ENCODE data around the gene LCLAT1.

The LCLAT1 gene

GRCh38 chr2:30476636-30477035 is 29.6 kb downstream of the LCLAT1 start:
- Histone ChIP-seq H3K4me3 (ENCODE audit: control insufficient read depth in 1 of 7, extremely low read depth in 1 of 7, insufficient read depth in 4 of 7, low read depth in 2 of 7, low read length in 6 of 7) (no peak overlapping the region), H3K27ac (ENCODE audit: insufficient read depth in 1 of 2, low read depth in 1 of 2, low read length in 2 of 2, poor library complexity in 1 of 2, severe bottlenecking in 2 of 2) (no peak overlapping the region), H3K9me3 (ENCODE audit: control extremely low read depth in 1 of 5, control insufficient read depth in 4 of 5, insufficient read depth in 2 of 5, low read depth in 1 of 5, low read length in 4 of 5) (no peaks in the 10 kb centered on the region), H3K4me1 (ENCODE audit: control extremely low read depth in 1 of 4, control insufficient read depth in 4 of 4, insufficient read depth in 4 of 4, low read length in 3 of 4) (peaks cover 0 to 7% (median 3%) of the 10 kb centered on the region in 4 experiments), H3K27me3 (replicated peaks in 2 of 5; ENCODE audit: control insufficient read depth in 4 of 5, insufficient read depth in 5 of 5, low read length in 4 of 5) (no peaks in the 10 kb centered on the region), H3K36me3 (ENCODE audit: control insufficient read depth in 4 of 4, insufficient read depth in 4 of 4, low read length in 3 of 4) (peaks cover 0 to 6% (median 3%) of the 10 kb centered on the region in 4 experiments)
- no peak for DNase-seq
- POLR2A ChIA-PET, result no interaction called here
- CTCF ChIA-PET, result interaction anchor here (1.1 kb wide), 1 partner anchor 230 kb away, joined by 4 read pairs; no protein-coding TSS in a partner anchor
- no CpG with 5 or more reads among the region's 2 CpGs for WGBS (ENCODE audit: insufficient coverage)

- no peak for DNase-seq
- Histone ChIP-seq H3K4me3 (ENCODE audit: control insufficient read depth in 1 of 7, extremely low read depth in 1 of 7, insufficient read depth in 4 of 7, low read depth in 2 of 7, low read length in 6 of 7) (no peak overlapping the region), H3K36me3 (ENCODE audit: control insufficient read depth in 4 of 4, insufficient read depth in 4 of 4, low read length in 3 of 4) (peaks cover 0 to 6% (median 2%) of the 10 kb centered on the region in 4 experiments), H3K9me3 (ENCODE audit: control extremely low read depth in 1 of 5, control insufficient read depth in 4 of 5, insufficient read depth in 2 of 5, low read depth in 1 of 5, low read length in 4 of 5) (no peaks in the 10 kb centered on the region), H3K27me3 (replicated peaks in 2 of 5; ENCODE audit: control insufficient read depth in 4 of 5, insufficient read depth in 5 of 5, low read length in 4 of 5) (no peaks in the 10 kb centered on the region), H3K4me1 (ENCODE audit: control extremely low read depth in 1 of 4, control insufficient read depth in 4 of 4, insufficient read depth in 4 of 4, low read length in 3 of 4) (peaks cover 0 to 12% (median 3%) of the 10 kb centered on the region in 4 experiments), H3K27ac (ENCODE audit: insufficient read depth in 1 of 2, low read depth in 1 of 2, low read length in 2 of 2, poor library complexity in 1 of 2, severe bottlenecking in 2 of 2) (no peak overlapping the region)
- 97% methylated on average over 5 of the region's 6 CpGs for WGBS (ENCODE audit: insufficient coverage)
- ChIA-PET CTCF (interaction anchor here (0.6 kb wide), 1 partner anchor 676 kb away, joined by 3 read pairs; no protein-coding TSS in a partner anchor), POLR2A (no interaction called here)
Measured at GRCh38 chr2:30480703-30481322, 33.8 kb downstream of the LCLAT1 start.

- Histone ChIP-seq H3K27me3 (replicated peaks in 2 of 5; ENCODE audit: control insufficient read depth in 4 of 5, insufficient read depth in 5 of 5, low read length in 4 of 5) (no peaks in the 10 kb centered on the region), H3K4me1 (ENCODE audit: control extremely low read depth in 1 of 4, control insufficient read depth in 4 of 4, insufficient read depth in 4 of 4, low read length in 3 of 4) (peaks cover 0 to 12% (median 3%) of the 10 kb centered on the region in 4 experiments), H3K4me3 (ENCODE audit: control insufficient read depth in 1 of 7, extremely low read depth in 1 of 7, insufficient read depth in 4 of 7, low read depth in 2 of 7, low read length in 6 of 7) (no peak overlapping the region), H3K9me3 (ENCODE audit: control extremely low read depth in 1 of 5, control insufficient read depth in 4 of 5, insufficient read depth in 2 of 5, low read depth in 1 of 5, low read length in 4 of 5) (no peaks in the 10 kb centered on the region), H3K27ac (ENCODE audit: insufficient read depth in 1 of 2, low read depth in 1 of 2, low read length in 2 of 2, poor library complexity in 1 of 2, severe bottlenecking in 2 of 2) (peak overlapping the region in 1 of 2 experiments; percentile 36), H3K36me3 (ENCODE audit: control insufficient read depth in 4 of 4, insufficient read depth in 4 of 4, low read length in 3 of 4) (peaks cover 0 to 6% (median 2%) of the 10 kb centered on the region in 4 experiments)
- CTCF ChIA-PET, result no interaction called here
- peak; percentile 7 to 54 (median 50) for DNase-seq
- WGBS (ENCODE audit: insufficient coverage), result 96% methylated on average over 2 of the region's 3 CpGs
- POLR2A ChIA-PET, result no interaction called here
Measured at GRCh38 chr2:30481323-30481800, 34.3 kb downstream of the LCLAT1 start.

GRCh38 chr2:30482011-30482410 is 35.0 kb downstream of the LCLAT1 start:
- Histone ChIP-seq H3K9me3 (ENCODE audit: control extremely low read depth in 1 of 5, control insufficient read depth in 4 of 5, insufficient read depth in 2 of 5, low read depth in 1 of 5, low read length in 4 of 5) (no peaks in the 10 kb centered on the region), H3K36me3 (ENCODE audit: control insufficient read depth in 4 of 4, insufficient read depth in 4 of 4, low read length in 3 of 4) (peaks cover 0 to 6% (median 2%) of the 10 kb centered on the region in 4 experiments), H3K4me3 (ENCODE audit: control insufficient read depth in 1 of 7, extremely low read depth in 1 of 7, insufficient read depth in 4 of 7, low read depth in 2 of 7, low read length in 6 of 7) (no peak overlapping the region), H3K4me1 (ENCODE audit: control extremely low read depth in 1 of 4, control insufficient read depth in 4 of 4, insufficient read depth in 4 of 4, low read length in 3 of 4) (peaks cover 0 to 12% (median 3%) of the 10 kb centered on the region in 4 experiments), H3K27ac (ENCODE audit: insufficient read depth in 1 of 2, low read depth in 1 of 2, low read length in 2 of 2, poor library complexity in 1 of 2, severe bottlenecking in 2 of 2) (no peak overlapping the region), H3K27me3 (replicated peaks in 2 of 5; ENCODE audit: control insufficient read depth in 4 of 5, insufficient read depth in 5 of 5, low read length in 4 of 5) (no peaks in the 10 kb centered on the region)
- ChIA-PET POLR2A (no interaction called here), CTCF (interaction anchor here (1.3 kb wide), 1 partner anchor 273 kb away, joined by 4 read pairs; no protein-coding TSS in a partner anchor)
- DNase-seq, result no peak

GRCh38 chr2:30484145-30484544 is 37.1 kb downstream of the LCLAT1 start:
- Histone ChIP-seq H3K9me3 (ENCODE audit: control extremely low read depth in 1 of 5, control insufficient read depth in 4 of 5, insufficient read depth in 2 of 5, low read depth in 1 of 5, low read length in 4 of 5) (no peaks in the 10 kb centered on the region), H3K36me3 (ENCODE audit: control insufficient read depth in 4 of 4, insufficient read depth in 4 of 4, low read length in 3 of 4) (peaks cover 0 to 7% (median 2%) of the 10 kb centered on the region in 4 experiments), H3K27me3 (replicated peaks in 2 of 5; ENCODE audit: control insufficient read depth in 4 of 5, insufficient read depth in 5 of 5, low read length in 4 of 5) (no peaks in the 10 kb centered on the region), H3K4me3 (ENCODE audit: control insufficient read depth in 1 of 7, extremely low read depth in 1 of 7, insufficient read depth in 4 of 7, low read depth in 2 of 7, low read length in 6 of 7) (no peak overlapping the region), H3K27ac (ENCODE audit: insufficient read depth in 1 of 2, low read depth in 1 of 2, low read length in 2 of 2, poor library complexity in 1 of 2, severe bottlenecking in 2 of 2) (no peak overlapping the region), H3K4me1 (ENCODE audit: control extremely low read depth in 1 of 4, control insufficient read depth in 4 of 4, insufficient read depth in 4 of 4, low read length in 3 of 4) (peaks cover 0 to 12% (median 3%) of the 10 kb centered on the region in 4 experiments)
- CTCF ChIA-PET, result no interaction called here
- POLR2A ChIA-PET, result no interaction called here
- no CpG with 5 or more reads among the region's 3 CpGs for WGBS (ENCODE audit: insufficient coverage)
- no peak for DNase-seq

GRCh38 chr2:30484995-30485394 is 37.9 kb downstream of the LCLAT1 start:
- ChIA-PET CTCF (no interaction called here), POLR2A (no interaction called here)
- Histone ChIP-seq H3K36me3 (ENCODE audit: control insufficient read depth in 4 of 4, insufficient read depth in 4 of 4, low read length in 3 of 4) (peaks cover 0 to 4% (median under 1%) of the 10 kb centered on the region in 4 experiments), H3K4me3 (ENCODE audit: control insufficient read depth in 1 of 7, extremely low read depth in 1 of 7, insufficient read depth in 4 of 7, low read depth in 2 of 7, low read length in 6 of 7) (no peak overlapping the region), H3K9me3 (ENCODE audit: control extremely low read depth in 1 of 5, control insufficient read depth in 4 of 5, insufficient read depth in 2 of 5, low read depth in 1 of 5, low read length in 4 of 5) (peaks cover 0 to 2% (median 0%) of the 10 kb centered on the region in 5 experiments), H3K27me3 (replicated peaks in 2 of 5; ENCODE audit: control insufficient read depth in 4 of 5, insufficient read depth in 5 of 5, low read length in 4 of 5) (no peaks in the 10 kb centered on the region), H3K4me1 (ENCODE audit: control extremely low read depth in 1 of 4, control insufficient read depth in 4 of 4, insufficient read depth in 4 of 4, low read length in 3 of 4) (peaks cover 0 to 12% (median 3%) of the 10 kb centered on the region in 4 experiments), H3K27ac (ENCODE audit: insufficient read depth in 1 of 2, low read depth in 1 of 2, low read length in 2 of 2, poor library complexity in 1 of 2, severe bottlenecking in 2 of 2) (no peak overlapping the region)
- no peak for DNase-seq
- WGBS (ENCODE audit: insufficient coverage), result 98% methylated on average over 4 of the region's 4 CpGs

- no peak for DNase-seq
- POLR2A ChIA-PET, result no interaction called here
- Histone ChIP-seq H3K4me3 (ENCODE audit: control insufficient read depth in 1 of 7, extremely low read depth in 1 of 7, insufficient read depth in 4 of 7, low read depth in 2 of 7, low read length in 6 of 7) (no peak overlapping the region), H3K27me3 (replicated peaks in 2 of 5; ENCODE audit: control insufficient read depth in 4 of 5, insufficient read depth in 5 of 5, low read length in 4 of 5) (no peaks in the 10 kb centered on the region), H3K4me1 (ENCODE audit: control extremely low read depth in 1 of 4, control insufficient read depth in 4 of 4, insufficient read depth in 4 of 4, low read length in 3 of 4) (peaks cover 0 to 8% (median under 1%) of the 10 kb centered on the region in 4 experiments), H3K27ac (ENCODE audit: insufficient read depth in 1 of 2, low read depth in 1 of 2, low read length in 2 of 2, poor library complexity in 1 of 2, severe bottlenecking in 2 of 2) (no peak overlapping the region), H3K9me3 (ENCODE audit: control extremely low read depth in 1 of 5, control insufficient read depth in 4 of 5, insufficient read depth in 2 of 5, low read depth in 1 of 5, low read length in 4 of 5) (peaks cover 0 to 2% (median 0%) of the 10 kb centered on the region in 5 experiments), H3K36me3 (ENCODE audit: control insufficient read depth in 4 of 4, insufficient read depth in 4 of 4, low read length in 3 of 4) (peaks cover 0 to 4% (median 0%) of the 10 kb centered on the region in 4 experiments)
- CTCF ChIA-PET, result no interaction called here
Measured at GRCh38 chr2:30486655-30487054, 39.6 kb downstream of the LCLAT1 start.

All from common myeloid progenitor, CD34-positive (primary cell).